Sigmoid colon (tissue), 3 donors: ENCODE measurements around the gene TMPRSS9.

Experiments
- POLR2A ChIP-seq, 2 donors: fragments of 450-650 bp; IDR thresholded peaks; one replicate each; pipeline ENCODE4 v1.6.1; 2016; ENCODE audit warnings: antibody characterized with exemption in 2 of 2, mild to moderate bottlenecking in 2 of 2, moderate library complexity in 2 of 2
- TF ChIP-seq, protein P1 (sequence below), 4 experiments: fragments of 450-650 bp in 3 of 4; fragments of 200-600 bp in 1 of 4; IDR thresholded peaks; one replicate each; pipeline ENCODE4 v1.5.1; 2016 to 2019; ENCODE audit warnings: antibody characterized with exemption in 4 of 4, mild to moderate bottlenecking in 3 of 4, moderate library complexity in 2 of 4

GRCh38 chr19:2351591-2351990 is 8.5 kb upstream of the TMPRSS9 start:
- TF ChIP-seq, protein P1, sequence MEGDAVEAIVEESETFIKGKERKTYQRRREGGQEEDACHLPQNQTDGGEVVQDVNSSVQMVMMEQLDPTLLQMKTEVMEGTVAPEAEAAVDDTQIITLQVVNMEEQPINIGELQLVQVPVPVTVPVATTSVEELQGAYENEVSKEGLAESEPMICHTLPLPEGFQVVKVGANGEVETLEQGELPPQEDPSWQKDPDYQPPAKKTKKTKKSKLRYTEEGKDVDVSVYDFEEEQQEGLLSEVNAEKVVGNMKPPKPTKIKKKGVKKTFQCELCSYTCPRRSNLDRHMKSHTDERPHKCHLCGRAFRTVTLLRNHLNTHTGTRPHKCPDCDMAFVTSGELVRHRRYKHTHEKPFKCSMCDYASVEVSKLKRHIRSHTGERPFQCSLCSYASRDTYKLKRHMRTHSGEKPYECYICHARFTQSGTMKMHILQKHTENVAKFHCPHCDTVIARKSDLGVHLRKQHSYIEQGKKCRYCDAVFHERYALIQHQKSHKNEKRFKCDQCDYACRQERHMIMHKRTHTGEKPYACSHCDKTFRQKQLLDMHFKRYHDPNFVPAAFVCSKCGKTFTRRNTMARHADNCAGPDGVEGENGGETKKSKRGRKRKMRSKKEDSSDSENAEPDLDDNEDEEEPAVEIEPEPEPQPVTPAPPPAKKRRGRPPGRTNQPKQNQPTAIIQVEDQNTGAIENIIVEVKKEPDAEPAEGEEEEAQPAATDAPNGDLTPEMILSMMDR (IDR thresholded peaks at IDR 0.05) = no peak
- TF ChIP-seq POLR2A (IDR thresholded peaks at IDR 0.05) = no peak
